ENCODE results near the gene SPDYE3.
A peak's percentile ranks its signal among the peaks of the same experiment; 100 is the strongest.
"Not testable (repeated sequence)": the region's sequence is repeated elsewhere in the genome, so short reads cannot be mapped to it uniquely, and the experiment has no call there.

The SPDYE3 gene, protein sequence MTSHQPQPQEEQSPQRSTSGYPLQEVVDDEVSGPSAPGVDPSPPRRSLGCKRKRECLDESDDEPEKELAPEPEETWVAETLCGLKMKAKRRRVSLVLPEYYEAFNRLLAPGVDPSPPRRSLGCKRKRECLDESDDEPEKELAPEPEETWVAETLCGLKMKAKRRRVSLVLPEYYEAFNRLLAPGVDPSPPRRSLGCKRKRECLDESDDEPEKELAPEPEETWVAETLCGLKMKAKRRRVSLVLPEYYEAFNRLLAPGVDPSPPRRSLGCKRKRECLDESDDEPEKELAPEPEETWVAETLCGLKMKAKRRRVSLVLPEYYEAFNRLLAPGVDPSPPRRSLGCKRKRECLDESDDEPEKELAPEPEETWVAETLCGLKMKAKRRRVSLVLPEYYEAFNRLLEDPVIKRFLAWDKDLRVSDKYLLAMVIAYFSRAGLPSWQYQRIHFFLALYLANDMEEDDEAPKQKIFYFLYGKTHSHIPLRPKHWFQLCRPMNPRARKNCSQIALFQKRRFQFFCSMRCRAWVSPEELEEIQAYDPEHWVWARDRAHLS

GRCh38 chr7:100307402-100307801 lies at the start of gene SPDYE3:
Gene SPDYE3, plus strand, starts transcription at chr7:100307702. Its CDS starts 184 bp downstream, at chr7:100307886.
- not testable (repeated sequence) for DNase-seq

- DNase-seq = not testable (repeated sequence)
Observed at GRCh38 chr7:100259984-100260383, 47.5 kb upstream of the SPDYE3 start.

GRCh38 chr7:100262896-100263295 lies 44.6 kb upstream of the SPDYE3 start:
- DNase-seq = not testable (repeated sequence)

GRCh38 chr7:100264223-100264622 lies 43.3 kb upstream of the SPDYE3 start:
- not testable (repeated sequence) for DNase-seq

- not testable (repeated sequence) for DNase-seq
Observed at GRCh38 chr7:100264669-100265165, 42.8 kb upstream of the SPDYE3 start.

- DNase-seq = not testable (repeated sequence)
Observed at GRCh38 chr7:100265851-100266250, 41.7 kb upstream of the SPDYE3 start.

- no peak for DNase-seq
Observed at GRCh38 chr7:100266576-100267354, 40.7 kb upstream of the SPDYE3 start.

DNA sequence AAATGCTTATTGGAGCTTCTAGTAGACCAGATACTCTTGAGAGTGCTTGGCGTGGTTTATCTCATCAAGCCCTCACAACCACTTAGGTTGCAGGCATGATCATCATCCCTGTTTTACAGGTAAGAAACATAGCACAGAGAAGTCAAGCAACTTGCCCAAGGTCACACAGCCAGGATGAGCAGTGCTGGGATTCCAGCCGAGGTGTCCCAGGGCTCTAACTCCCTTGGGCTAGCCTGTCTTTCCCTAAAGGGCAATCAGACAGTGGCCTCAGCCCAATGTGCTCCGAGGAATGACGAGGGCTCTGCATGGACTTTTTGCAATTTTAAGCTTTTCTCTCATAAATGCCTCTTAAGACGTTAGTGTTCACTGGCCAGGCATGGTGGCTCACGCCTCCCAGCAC lies 39.9 kb upstream of the SPDYE3 start:
- DNase-seq = no peak

GRCh38 chr7:100268882-100269281 lies 38.6 kb upstream of the SPDYE3 start:
- not testable (repeated sequence) for DNase-seq

- not testable (repeated sequence) for DNase-seq
Observed at GRCh38 chr7:100269306-100270045, 38.0 kb upstream of the SPDYE3 start.

GRCh38 chr7:100270046-100270918 lies 37.2 kb upstream of the SPDYE3 start:
- peak; percentile 2 for DNase-seq

DNA sequence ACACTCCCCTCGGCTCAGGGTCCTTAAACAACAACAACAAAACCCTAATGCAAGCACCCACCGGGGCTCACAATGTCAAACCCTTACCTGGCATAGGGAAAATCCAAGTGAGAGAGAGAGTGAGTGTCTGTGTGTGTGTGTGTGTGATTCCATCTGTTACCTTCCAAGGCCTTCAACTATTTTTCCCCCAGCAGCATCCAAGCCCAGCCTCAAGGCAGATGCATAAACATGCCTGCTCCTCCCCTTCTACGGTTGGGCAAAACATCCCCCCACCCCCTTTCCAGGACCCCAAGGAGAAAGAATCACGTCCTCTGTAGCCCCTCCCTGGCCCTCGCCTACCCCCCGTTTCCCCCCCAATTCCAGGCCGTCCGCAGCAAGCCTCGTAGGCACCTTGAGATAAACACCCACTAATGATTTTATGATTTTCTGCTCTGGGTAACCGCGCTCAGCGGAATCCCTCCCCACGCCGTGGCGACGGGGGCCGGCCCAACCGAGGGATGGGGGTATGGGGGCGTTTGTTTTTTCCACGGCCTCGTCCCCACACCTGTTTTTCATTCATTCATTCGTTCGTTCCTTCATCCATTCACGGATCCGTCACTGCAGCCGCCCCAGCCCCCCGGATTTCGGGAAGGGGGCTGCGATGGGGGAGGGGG lies 36.4 kb upstream of the SPDYE3 start:
- not testable (repeated sequence) for DNase-seq

DNA sequence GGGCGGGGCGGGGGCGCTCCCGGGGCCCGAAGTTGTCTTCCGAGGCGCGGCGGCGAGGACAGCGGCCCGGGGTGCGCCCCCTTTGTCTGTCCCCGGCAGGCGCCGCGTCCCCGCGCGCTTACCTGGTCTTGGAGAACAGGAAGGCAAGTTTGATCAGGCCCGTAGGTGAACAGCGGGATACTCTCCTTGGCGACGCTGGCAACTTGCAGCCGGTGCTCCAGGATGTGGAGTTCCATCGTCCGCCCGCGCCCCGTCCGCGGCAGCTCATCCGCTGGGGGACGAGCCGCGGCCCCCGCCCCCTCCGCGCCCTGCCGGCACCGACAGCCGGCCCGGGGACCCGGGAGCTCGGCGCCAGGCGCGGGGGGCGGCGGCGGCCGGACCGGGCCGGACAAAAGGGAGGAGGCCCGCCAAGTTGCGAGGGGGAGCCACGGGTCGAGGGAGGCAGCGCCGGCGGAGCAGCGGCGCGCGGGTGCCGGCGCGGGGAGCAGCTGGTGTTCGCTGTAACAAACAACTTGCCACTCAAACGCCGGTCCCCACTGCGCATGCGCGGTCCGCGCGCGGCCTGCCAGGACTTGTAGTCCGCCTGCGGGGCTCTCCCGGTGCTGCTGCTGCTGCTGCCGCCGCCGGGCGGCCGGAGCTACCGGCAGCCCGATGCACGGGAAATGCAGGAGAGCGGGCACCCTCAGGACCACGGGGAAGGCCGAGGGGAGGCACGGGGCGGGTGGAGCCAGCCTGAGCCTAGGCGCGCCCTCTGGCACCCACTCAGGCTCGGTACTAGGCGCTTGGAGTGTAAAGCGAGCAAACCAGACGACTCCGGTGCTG lies 35.6 kb upstream of the SPDYE3 start:
- peak; percentile 92 for DNase-seq

GRCh38 chr7:100272538-100272902 lies 35.0 kb upstream of the SPDYE3 start:
- not testable (repeated sequence) for DNase-seq

DNA sequence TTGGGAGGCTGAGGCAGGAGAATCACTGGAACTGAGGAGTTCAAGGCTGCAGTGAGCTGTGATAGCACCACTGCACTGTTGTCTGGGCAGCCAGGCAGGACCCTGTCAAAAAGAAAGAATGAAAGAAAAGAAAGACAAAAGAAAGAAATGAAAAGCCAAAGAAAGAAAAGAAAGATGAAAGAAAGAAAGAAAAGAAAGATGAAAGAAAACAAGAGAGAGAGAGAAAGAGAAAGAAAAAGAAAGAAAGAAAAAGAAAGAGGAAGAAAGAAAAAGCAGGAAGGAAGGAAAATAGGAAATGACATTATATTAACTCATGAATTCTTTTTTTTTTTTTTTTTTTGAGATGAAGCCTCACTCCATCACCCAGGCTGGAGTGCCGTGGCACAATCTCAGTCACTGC lies 32.4 kb upstream of the SPDYE3 start:
- no peak for DNase-seq

- not testable (repeated sequence) for DNase-seq
Observed at GRCh38 chr7:100276126-100276525, 31.4 kb upstream of the SPDYE3 start.

GRCh38 chr7:100282069-100282608 lies 25.4 kb upstream of the SPDYE3 start:
- DNase-seq = not testable (repeated sequence)

- not testable (repeated sequence) for DNase-seq
Observed at GRCh38 chr7:100283147-100283546, 24.4 kb upstream of the SPDYE3 start.

DNA sequence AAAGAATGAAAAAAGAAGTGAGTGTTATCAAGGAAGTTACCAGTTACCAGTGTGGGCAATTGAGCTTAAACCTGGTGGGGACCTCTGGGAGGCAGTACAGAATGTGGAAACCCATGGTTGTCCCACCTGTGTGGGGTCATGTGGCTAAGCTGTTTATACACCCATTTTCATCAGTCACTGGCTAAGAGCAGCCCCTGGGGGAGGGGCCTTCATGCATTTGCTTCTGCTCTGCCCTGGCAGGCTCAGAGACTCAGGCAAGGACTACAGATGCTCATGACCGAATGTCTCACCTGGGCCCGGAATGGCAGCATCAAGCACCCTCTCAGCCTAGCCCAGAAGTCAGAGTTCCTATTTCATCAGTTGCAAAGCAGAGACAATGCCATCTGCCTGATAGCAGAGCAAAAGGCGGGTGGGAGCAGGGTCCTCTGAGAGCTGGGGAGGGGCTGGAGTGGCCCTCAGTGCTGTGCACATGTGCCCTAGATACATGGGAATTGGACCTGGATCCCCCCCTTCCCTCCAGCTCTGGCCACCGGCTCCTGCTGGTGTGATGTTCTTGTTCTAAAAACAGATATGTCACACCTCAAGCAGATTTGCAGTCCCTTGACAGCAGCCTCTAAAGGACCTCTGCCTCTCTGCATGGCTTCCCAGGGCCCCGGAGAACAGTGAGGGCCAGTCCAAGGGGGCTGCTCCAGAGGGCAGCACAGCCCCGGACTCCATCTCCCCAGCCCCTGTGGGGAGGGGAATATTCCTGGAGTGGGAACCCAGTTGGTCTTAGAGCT lies 20.1 kb upstream of the SPDYE3 start:
- DNase-seq = not testable (repeated sequence)
